ENCODE measurements around the gene CFAP119. TPM values are rescaled to one million over a fixed set of nuclear protein-coding genes. Genes with fewer than 3 reads are reported as not detected.

CFAP119 gene
- total and polyA plus RNA-seq, 12 donors: 2.3 to 37.6 (median 8.0) TPM

- Histone ChIP-seq H3K36me3 (replicated peaks in 1 of 2) (peaks cover 0 to 98% of the 10 kb centered on the region in 2 donors), H3K27me3 (no peaks in the 10 kb centered on the region), H3K9me3 (replicated peaks in 1 of 3) (no peaks in the 10 kb centered on the region), H3K4me3 (no peak overlapping the region), H3K27ac (no peak overlapping the region), H3K4me1 (replicated peaks in 1 of 2) (peaks cover 10 to 17% of the 10 kb centered on the region in 2 donors)
- no peak for DNase-seq
- intact Hi-C loops (cut with DNase I): no loop called here
- 88 to 100% (median 93%) methylated on average over 1 of the region's 1 CpG for WGBS, 4 donors
- TF ChIP-seq CTCF (IDR thresholded peaks at IDR 0.05) (no peak), POLR2A (IDR thresholded peaks at IDR 0.05) (no peak)
Measured at GRCh38 chr16:30721606-30722005, 40.3 kb downstream of the CFAP119 start.

GRCh38 chr16:30721167-30721566, 40.7 kb downstream of the CFAP119 start:
- Histone ChIP-seq H3K36me3 (replicated peaks in 1 of 2) (peaks cover 0 to 99% of the 10 kb centered on the region in 2 donors), H3K4me1 (replicated peaks in 1 of 2) (peaks cover 10 to 18% of the 10 kb centered on the region in 2 donors), H3K9me3 (replicated peaks in 1 of 3) (no peaks in the 10 kb centered on the region), H3K4me3 (no peak overlapping the region), H3K27ac (no peak overlapping the region), H3K27me3 (no peaks in the 10 kb centered on the region)
- TF ChIP-seq POLR2A (IDR thresholded peaks at IDR 0.05): no peak
- no peak for TF ChIP-seq CTCF (IDR thresholded peaks at IDR 0.05)
- DNase-seq: no peak
- WGBS, 4 donors: 93 to 96% (median 95%) methylated on average over 8 of the region's 8 CpGs
- intact Hi-C loops (cut with DNase I): no loop called here

- peaks cover 10 to 19% of the 10 kb centered on the region in 2 donors for H3K4me1 ChIP-seq (replicated peaks in 1 of 2)
- TF ChIP-seq CTCF (IDR thresholded peaks at IDR 0.05) (no peak), POLR2A (IDR thresholded peaks at IDR 0.05) (no peak)
- DNase-seq: no peak
- H3K4me3 ChIP-seq: no peak overlapping the region
- no peaks in the 10 kb centered on the region for H3K9me3 ChIP-seq (replicated peaks in 1 of 3)
- H3K27me3 ChIP-seq: no peaks in the 10 kb centered on the region
- WGBS, 4 donors: 79 to 91% (median 83%) methylated on average over 8 to 9 of the region's 9 CpGs
- peaks cover 0 to 99% of the 10 kb centered on the region in 2 donors for H3K36me3 ChIP-seq (replicated peaks in 1 of 2)
- intact Hi-C loops (cut with DNase I): no loop called here
- H3K27ac ChIP-seq: no peak overlapping the region
Measured at GRCh38 chr16:30720694-30721093, 41.2 kb downstream of the CFAP119 start.

GRCh38 chr16:30720086-30720485, 41.8 kb downstream of the CFAP119 start:
- intact Hi-C loops (cut with DNase I): no loop called here
- H3K27ac ChIP-seq: no peak overlapping the region
- 79 to 84% (median 82%) methylated on average over 11 of the region's 11 CpGs for WGBS, 4 donors
- H3K9me3 ChIP-seq (replicated peaks in 1 of 3): no peaks in the 10 kb centered on the region
- peaks cover 10 to 19% of the 10 kb centered on the region in 2 donors for H3K4me1 ChIP-seq (replicated peaks in 1 of 2)
- H3K36me3 ChIP-seq (replicated peaks in 1 of 2): peaks cover 0 to 99% of the 10 kb centered on the region in 2 donors
- DNase-seq: peak in 1 of 7 donors; percentile 13
- H3K4me3 ChIP-seq: no peak overlapping the region
- no peaks in the 10 kb centered on the region for H3K27me3 ChIP-seq
- TF ChIP-seq POLR2A (IDR thresholded peaks at IDR 0.05): no peak
- no peak for TF ChIP-seq CTCF (IDR thresholded peaks at IDR 0.05)
